ENCODE data around the gene FAM117B. TPM values are rescaled to one million over a fixed set of nuclear protein-coding genes. Genes with fewer than 3 reads are reported as not detected.

FAM117B gene
- total RNA-seq, 2 donors from 2014 or later: 32.1 to 34.0 TPM

- H3K27me3 Mint-ChIP-seq (ENCODE audit: insufficient read depth): no peaks in the 10 kb centered on the region
- Histone ChIP-seq H3K27me3 (ENCODE audit: control insufficient read depth, insufficient read depth, low read length, poor library complexity, severe bottlenecking) (no peaks in the 10 kb centered on the region), H3K4me3 (ENCODE audit: low read length) (no peak overlapping the region), H3K4me1 (ENCODE audit: control insufficient read depth, insufficient read depth, low read length) (no peaks in the 10 kb centered on the region), H3K27ac (ENCODE audit: low read depth, low read length) (no peak overlapping the region), H3K9ac (ENCODE audit: extremely low read depth, low read length, poor library complexity, severe bottlenecking) (no peak overlapping the region), H3K36me3 (ENCODE audit: control insufficient read depth, insufficient read depth, low read length) (no peaks in the 10 kb centered on the region), H3K9me3 (ENCODE audit: control insufficient read depth, low read length) (peaks cover 11% of the 10 kb centered on the region)
- WGBS, 2 experiments (ENCODE audit: insufficient coverage in 1 of 2, insufficient read length in 1 of 2): 87 to 91% methylated on average over 3 to 4 of the region's 4 CpGs
- peaks cover 22% of the 10 kb centered on the region for H3K9me3 Mint-ChIP-seq
- TF ChIP-seq, protein P1, sequence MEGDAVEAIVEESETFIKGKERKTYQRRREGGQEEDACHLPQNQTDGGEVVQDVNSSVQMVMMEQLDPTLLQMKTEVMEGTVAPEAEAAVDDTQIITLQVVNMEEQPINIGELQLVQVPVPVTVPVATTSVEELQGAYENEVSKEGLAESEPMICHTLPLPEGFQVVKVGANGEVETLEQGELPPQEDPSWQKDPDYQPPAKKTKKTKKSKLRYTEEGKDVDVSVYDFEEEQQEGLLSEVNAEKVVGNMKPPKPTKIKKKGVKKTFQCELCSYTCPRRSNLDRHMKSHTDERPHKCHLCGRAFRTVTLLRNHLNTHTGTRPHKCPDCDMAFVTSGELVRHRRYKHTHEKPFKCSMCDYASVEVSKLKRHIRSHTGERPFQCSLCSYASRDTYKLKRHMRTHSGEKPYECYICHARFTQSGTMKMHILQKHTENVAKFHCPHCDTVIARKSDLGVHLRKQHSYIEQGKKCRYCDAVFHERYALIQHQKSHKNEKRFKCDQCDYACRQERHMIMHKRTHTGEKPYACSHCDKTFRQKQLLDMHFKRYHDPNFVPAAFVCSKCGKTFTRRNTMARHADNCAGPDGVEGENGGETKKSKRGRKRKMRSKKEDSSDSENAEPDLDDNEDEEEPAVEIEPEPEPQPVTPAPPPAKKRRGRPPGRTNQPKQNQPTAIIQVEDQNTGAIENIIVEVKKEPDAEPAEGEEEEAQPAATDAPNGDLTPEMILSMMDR (conservative IDR thresholded peaks at IDR 0.05): no peak
- H3K27ac Mint-ChIP-seq: no peak overlapping the region
- peaks cover 23% of the 10 kb centered on the region for H3K36me3 Mint-ChIP-seq (ENCODE audit: low read depth)
- no peak for DNase-seq
- no peak overlapping the region for H3K4me3 Mint-ChIP-seq
- peaks cover 5% of the 10 kb centered on the region for H3K4me1 Mint-ChIP-seq
Measured at GRCh38 chr2:202815548-202816360, 181.0 kb downstream of the FAM117B start.

DNA sequence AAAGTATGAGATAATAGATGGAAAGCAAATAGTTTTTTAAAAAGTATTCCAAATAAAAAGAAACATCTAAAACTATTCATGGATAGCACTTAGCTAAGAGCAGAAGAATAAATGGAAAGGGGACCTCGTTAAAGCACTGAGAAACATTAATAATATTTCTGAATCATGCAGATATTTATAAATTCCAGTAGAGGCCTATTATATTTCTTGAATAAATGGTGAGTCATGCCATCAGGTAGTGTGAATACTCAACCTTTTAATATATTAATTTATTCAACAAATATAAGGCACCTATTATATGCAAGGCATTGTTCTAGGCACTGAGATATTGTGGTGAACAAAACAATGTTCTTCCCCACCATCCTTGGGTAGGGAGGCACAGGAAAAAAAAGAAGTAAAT, 183.0 kb downstream of the FAM117B start:
- Mint-ChIP-seq H3K36me3 (ENCODE audit: low read depth) (peaks cover 11% of the 10 kb centered on the region), H3K4me3 (no peak overlapping the region), H3K4me1 (peaks cover 5% of the 10 kb centered on the region), H3K27me3 (ENCODE audit: insufficient read depth) (no peaks in the 10 kb centered on the region), H3K27ac (no peak overlapping the region), H3K9me3 (peaks cover 8% of the 10 kb centered on the region)
- no peak overlapping the region for H3K9ac ChIP-seq (ENCODE audit: extremely low read depth, low read length, poor library complexity, severe bottlenecking)
- no peaks in the 10 kb centered on the region for H3K36me3 ChIP-seq (ENCODE audit: control insufficient read depth, insufficient read depth, low read length)
- H3K27me3 ChIP-seq (ENCODE audit: control insufficient read depth, insufficient read depth, low read length, poor library complexity, severe bottlenecking): no peaks in the 10 kb centered on the region
- H3K9me3 ChIP-seq (ENCODE audit: control insufficient read depth, low read length): peaks cover 11% of the 10 kb centered on the region
- no peak overlapping the region for H3K27ac ChIP-seq (ENCODE audit: low read depth, low read length)
- H3K4me3 ChIP-seq (ENCODE audit: low read length): no peak overlapping the region
- TF ChIP-seq, protein P1 (conservative IDR thresholded peaks at IDR 0.05): no peak
- 100% methylated on average over 1 of the region's 1 CpG; no CpG with 5 or more reads in 1 of the 2 experiments for WGBS, 2 experiments (ENCODE audit: insufficient coverage in 1 of 2, insufficient read length in 1 of 2)
- no peak for DNase-seq
- H3K4me1 ChIP-seq (ENCODE audit: control insufficient read depth, insufficient read depth, low read length): no peaks in the 10 kb centered on the region

DNA sequence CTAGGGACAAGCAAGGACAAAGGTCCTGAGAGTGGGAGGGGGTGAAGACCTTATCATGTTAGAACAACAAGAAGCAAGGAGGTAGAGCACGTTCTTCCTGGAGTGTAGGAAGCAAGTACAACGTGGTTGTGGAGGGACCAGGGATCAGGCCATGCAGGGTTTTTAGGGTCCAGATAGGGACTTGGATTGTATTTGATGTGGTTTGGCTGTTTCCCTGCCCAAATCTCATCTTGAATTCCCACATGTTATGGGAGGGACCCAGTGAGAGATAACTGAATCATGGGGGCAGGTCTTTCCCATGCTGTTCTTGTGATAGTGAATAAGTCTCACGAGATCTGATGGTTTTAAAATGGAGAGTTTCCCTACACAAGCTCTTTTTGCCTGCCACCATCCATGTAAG, 183.6 kb downstream of the FAM117B start:
- Histone ChIP-seq H3K9me3 (ENCODE audit: control insufficient read depth, low read length) (peaks cover 11% of the 10 kb centered on the region), H3K27me3 (ENCODE audit: control insufficient read depth, insufficient read depth, low read length, poor library complexity, severe bottlenecking) (no peaks in the 10 kb centered on the region), H3K4me1 (ENCODE audit: control insufficient read depth, insufficient read depth, low read length) (no peaks in the 10 kb centered on the region), H3K27ac (ENCODE audit: low read depth, low read length) (no peak overlapping the region), H3K9ac (ENCODE audit: extremely low read depth, low read length, poor library complexity, severe bottlenecking) (no peak overlapping the region), H3K36me3 (ENCODE audit: control insufficient read depth, insufficient read depth, low read length) (no peaks in the 10 kb centered on the region), H3K4me3 (ENCODE audit: low read length) (no peak overlapping the region)
- H3K36me3 Mint-ChIP-seq (ENCODE audit: low read depth): peaks cover 11% of the 10 kb centered on the region
- H3K4me3 Mint-ChIP-seq: no peak overlapping the region
- no peaks in the 10 kb centered on the region for H3K27me3 Mint-ChIP-seq (ENCODE audit: insufficient read depth)
- TF ChIP-seq, protein P1 (conservative IDR thresholded peaks at IDR 0.05): no peak
- peaks cover 5% of the 10 kb centered on the region for H3K4me1 Mint-ChIP-seq
- no peak for DNase-seq
- 87 to 91% methylated on average over 3 of the region's 3 CpGs for WGBS, 2 experiments (ENCODE audit: insufficient coverage in 1 of 2, insufficient read length in 1 of 2)
- H3K27ac Mint-ChIP-seq: no peak overlapping the region
- H3K9me3 Mint-ChIP-seq: peaks cover 8% of the 10 kb centered on the region

Other genes with a start within 250 kb of the FAM117B start
- 10 to 100 TPM in 1 of 2 donors, 1 to 10 TPM in 1; 8.2 to 12.2 TPM for gene ICA1L, start 236.8 kb downstream of the FAM117B start, total RNA-seq